Measurements from ENCODE around the gene IFNL2. TPM values are rescaled to one million over a fixed set of nuclear protein-coding genes. Genes with fewer than 3 reads are reported as not detected.

The IFNL2 gene
- total and polyA plus RNA-seq, 9 of the 15 experiments (the other 6 are each of a cell fraction or from before 2014, with no cell fraction given), result not detected

DNA sequence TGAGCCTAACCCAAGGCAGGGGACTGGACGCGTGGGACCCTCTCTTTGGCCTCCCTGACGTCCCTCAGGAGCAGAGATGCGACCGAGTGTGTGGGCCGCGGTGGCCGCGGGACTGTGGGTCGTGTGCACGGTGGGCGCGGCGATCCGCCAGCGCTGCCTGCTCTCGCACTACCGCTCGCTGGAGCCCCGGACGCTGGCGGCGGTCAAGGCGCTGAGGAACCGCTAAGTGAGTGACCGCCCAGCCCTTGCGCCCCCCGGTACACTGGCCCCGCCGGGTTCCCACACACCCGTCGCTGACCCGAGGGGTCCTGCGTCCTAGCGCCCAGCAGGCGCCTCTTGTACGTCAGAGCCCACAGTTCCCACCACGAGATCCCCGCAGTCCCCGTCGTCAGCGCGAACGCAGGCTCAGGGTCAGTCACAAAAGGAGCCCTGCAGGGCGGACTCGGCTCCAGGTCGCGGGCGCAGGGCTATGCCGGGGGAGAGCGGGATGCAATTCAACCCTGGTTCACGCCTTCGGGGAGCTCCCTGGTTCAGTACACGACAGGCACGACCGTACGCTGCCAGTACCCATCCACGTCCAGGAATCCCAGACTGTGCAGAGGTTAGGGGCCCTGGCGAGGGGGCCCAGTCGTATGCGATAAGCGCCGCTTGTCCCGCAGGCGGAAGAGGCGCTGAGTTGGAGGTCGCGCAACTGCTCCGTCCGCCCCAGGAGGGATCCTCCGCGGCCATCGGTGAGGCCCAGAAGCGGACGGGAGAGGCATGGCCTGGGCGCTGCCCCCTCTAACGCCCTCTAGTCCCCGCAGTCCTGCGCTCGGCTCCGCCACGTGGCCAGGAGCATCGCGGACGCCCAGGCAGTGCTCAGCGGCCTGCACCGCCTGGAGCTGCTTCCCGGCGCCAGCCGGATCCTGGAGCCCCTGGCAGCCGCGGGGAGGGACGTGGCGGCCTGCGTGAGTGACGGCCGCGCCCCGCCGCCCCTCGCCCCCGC lies 3.6 kb upstream of the IFNL2 start:
- intact Hi-C loops (cut with micrococcal nuclease), result no loop called here
- H3K27me3 ChIP-seq (ENCODE audit: control insufficient read depth in 2 of 2, insufficient read depth in 2 of 2, low read length in 2 of 2), result no peaks in the 10 kb centered on the region
- in situ Hi-C loops (cut with MboI), result no loop called here
- ATAC-seq (no peak), FAIRE-seq (no peak), DNase-seq (ENCODE audit: extremely low read depth in 1 of 4, low spot score in 3 of 4) (no peak)
- peaks cover 0 to 22% of the 10 kb centered on the region in 2 experiments; a peak in 2 of 5 replicates for H3K4me1 ChIP-seq (replicated peaks in 1 of 2; ENCODE audit: control insufficient read depth in 2 of 2, insufficient read depth in 2 of 2, low read length in 2 of 2)
- no peak overlapping the region for H2AFZ ChIP-seq (ENCODE audit: low read depth, low read length)
- H3K27ac ChIP-seq (ENCODE audit: extremely low read depth, low read depth, low read length), result no peak overlapping the region
- no peak overlapping the region for H3K4me2 ChIP-seq (ENCODE audit: insufficient read depth, low read length)
- no peak overlapping the region for H3K4me3 ChIP-seq
- no peaks in the 10 kb centered on the region for H3K79me2 ChIP-seq (ENCODE audit: control insufficient read depth, insufficient read depth, low read length)
- WGBS (ENCODE audit: insufficient coverage, low coverage, missing lambda C conversion rate), result 87% methylated on average over 41 of the region's 102 CpGs
- no TSS peak for BruUV-seq (replicated peaks)
- ChIA-PET POLR2A (no interaction called here), CTCF (ENCODE audit: low intra/inter-chr PET ratio) (no interaction called here)
- no peaks in the 10 kb centered on the region for H3K36me3 ChIP-seq (ENCODE audit: control insufficient read depth, insufficient read depth, low read length)
- TF ChIP-seq, protein P1, sequence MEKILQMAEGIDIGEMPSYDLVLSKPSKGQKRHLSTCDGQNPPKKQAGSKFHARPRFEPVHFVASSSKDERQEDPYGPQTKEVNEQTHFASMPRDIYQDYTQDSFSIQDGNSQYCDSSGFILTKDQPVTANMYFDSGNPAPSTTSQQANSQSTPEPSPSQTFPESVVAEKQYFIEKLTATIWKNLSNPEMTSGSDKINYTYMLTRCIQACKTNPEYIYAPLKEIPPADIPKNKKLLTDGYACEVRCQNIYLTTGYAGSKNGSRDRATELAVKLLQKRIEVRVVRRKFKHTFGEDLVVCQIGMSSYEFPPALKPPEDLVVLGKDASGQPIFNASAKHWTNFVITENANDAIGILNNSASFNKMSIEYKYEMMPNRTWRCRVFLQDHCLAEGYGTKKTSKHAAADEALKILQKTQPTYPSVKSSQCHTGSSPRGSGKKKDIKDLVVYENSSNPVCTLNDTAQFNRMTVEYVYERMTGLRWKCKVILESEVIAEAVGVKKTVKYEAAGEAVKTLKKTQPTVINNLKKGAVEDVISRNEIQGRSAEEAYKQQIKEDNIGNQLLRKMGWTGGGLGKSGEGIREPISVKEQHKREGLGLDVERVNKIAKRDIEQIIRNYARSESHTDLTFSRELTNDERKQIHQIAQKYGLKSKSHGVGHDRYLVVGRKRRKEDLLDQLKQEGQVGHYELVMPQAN (IDR thresholded peaks at IDR 0.05; ENCODE audit: borderline replicate concordance), result no peak
- TF ChIP-seq, protein P2, sequence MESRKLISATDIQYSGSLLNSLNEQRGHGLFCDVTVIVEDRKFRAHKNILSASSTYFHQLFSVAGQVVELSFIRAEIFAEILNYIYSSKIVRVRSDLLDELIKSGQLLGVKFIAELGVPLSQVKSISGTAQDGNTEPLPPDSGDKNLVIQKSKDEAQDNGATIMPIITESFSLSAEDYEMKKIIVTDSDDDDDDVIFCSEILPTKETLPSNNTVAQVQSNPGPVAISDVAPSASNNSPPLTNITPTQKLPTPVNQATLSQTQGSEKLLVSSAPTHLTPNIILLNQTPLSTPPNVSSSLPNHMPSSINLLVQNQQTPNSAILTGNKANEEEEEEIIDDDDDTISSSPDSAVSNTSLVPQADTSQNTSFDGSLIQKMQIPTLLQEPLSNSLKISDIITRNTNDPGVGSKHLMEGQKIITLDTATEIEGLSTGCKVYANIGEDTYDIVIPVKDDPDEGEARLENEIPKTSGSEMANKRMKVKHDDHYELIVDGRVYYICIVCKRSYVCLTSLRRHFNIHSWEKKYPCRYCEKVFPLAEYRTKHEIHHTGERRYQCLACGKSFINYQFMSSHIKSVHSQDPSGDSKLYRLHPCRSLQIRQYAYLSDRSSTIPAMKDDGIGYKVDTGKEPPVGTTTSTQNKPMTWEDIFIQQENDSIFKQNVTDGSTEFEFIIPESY (CRISPR knock-in tag; IDR thresholded peaks at IDR 0.05), result peak; percentile 88
- H4K20me1 ChIP-seq (replicated peaks; ENCODE audit: control insufficient read depth, insufficient read depth, low read length), result no peaks in the 10 kb centered on the region
- no peaks in the 10 kb centered on the region for H3K9me3 ChIP-seq (replicated peaks; ENCODE audit: control insufficient read depth, insufficient read depth, low read depth, low read length)
- no peak overlapping the region for H3K9ac ChIP-seq (ENCODE audit: insufficient read depth in 1 of 2, low read depth in 2 of 2, low read length in 2 of 2)
- no peaks in the 10 kb centered on the region for H3K9me1 ChIP-seq (ENCODE audit: control insufficient read depth, insufficient read depth, low read length)

Measured in K562 (cell line).